DMS 273 treated with DMSO at 0.1 percent for 48 hours (cell line): ENCODE data around the gene C5AR2.
"Not testable (repeated sequence)": the region's sequence is repeated elsewhere in the genome, so short reads cannot be mapped to it uniquely, and the experiment has no call there.

ENCODE experiments used
- DNase-seq: peaks from one replicate; lab custom pipeline; 2025; lab: John Stamatoyannopoulos, UW

Gene C5AR2

GRCh38 chr19:47323872-47324271 is 8.1 kb upstream of the C5AR2 start:
- DNase-seq = no peak

GRCh38 chr19:47324502-47324901 is 7.5 kb upstream of the C5AR2 start:
- no peak for DNase-seq

- no peak for DNase-seq
Observed at GRCh38 chr19:47330466-47330869, 1.5 kb upstream of the C5AR2 start.

- DNase-seq = no peak
Observed at GRCh38 chr19:47331490-47331889, 485 bp upstream of the C5AR2 start.

- DNase-seq = not testable (repeated sequence)
Observed at GRCh38 chr19:47336765-47337718, 5.1 kb downstream of the C5AR2 start.

- DNase-seq = no peak
Observed at GRCh38 chr19:47339196-47339880, 7.4 kb downstream of the C5AR2 start.

GRCh38 chr19:47340477-47341208 is 8.7 kb downstream of the C5AR2 start:
- no peak for DNase-seq

- DNase-seq = no peak
Observed at GRCh38 chr19:47341734-47342133, 9.8 kb downstream of the C5AR2 start.

GRCh38 chr19:47343194-47343802 is 11.3 kb downstream of the C5AR2 start:
- no peak for DNase-seq

- DNase-seq = no peak
Observed at GRCh38 chr19:47344425-47344824, 12.4 kb downstream of the C5AR2 start.

- DNase-seq = not testable (repeated sequence)
Observed at GRCh38 chr19:47346024-47346423, 14.0 kb downstream of the C5AR2 start.

GRCh38 chr19:47348819-47349795 is 17.1 kb downstream of the C5AR2 start, which contains the start of gene DHX34:
Gene DHX34, plus strand, starts transcription at chr19:47349315. Its CDS starts 3,716 bp downstream, at chr19:47353031.
- peak; percentile 96 for DNase-seq

GRCh38 chr19:47350630-47351029 is 18.7 kb downstream of the C5AR2 start:
- no peak for DNase-seq

- peak; percentile 30 for DNase-seq
Observed at GRCh38 chr19:47351548-47351947, 19.6 kb downstream of the C5AR2 start.

GRCh38 chr19:47352095-47352494 is 20.1 kb downstream of the C5AR2 start:
- DNase-seq = no peak

- DNase-seq = no peak
Observed at GRCh38 chr19:47353307-47353712, 21.3 kb downstream of the C5AR2 start.

- DNase-seq = no peak
Observed at GRCh38 chr19:47356900-47357299, 24.9 kb downstream of the C5AR2 start.

GRCh38 chr19:47357788-47358680 is 26.1 kb downstream of the C5AR2 start:
- no peak for DNase-seq

- DNase-seq = no peak
Observed at GRCh38 chr19:47358936-47359335, 27.0 kb downstream of the C5AR2 start.

- DNase-seq = no peak
Observed at GRCh38 chr19:47362321-47362720, 30.3 kb downstream of the C5AR2 start.
